CD4-positive, alpha-beta T cell treated with Interleukin-6 for 4 hours (primary cell): Measurements from ENCODE around the gene SPNS2.
"Not testable (repeated sequence)": the region's sequence is repeated elsewhere in the genome, so short reads cannot be mapped to it uniquely, and the experiment has no call there.

Experiments used
- DNase-seq: peaks from one replicate; pipeline ENCODE4 v3.0.0-alpha.2; 2020; ENCODE audit warnings: mixed read lengths

Gene SPNS2

GRCh38 chr17:4576729-4577322 lies 78.1 kb downstream of the SPNS2 start:
- no peak for DNase-seq

- no peak for DNase-seq
Observed at GRCh38 chr17:4577386-4577993, 78.8 kb downstream of the SPNS2 start.

DNA sequence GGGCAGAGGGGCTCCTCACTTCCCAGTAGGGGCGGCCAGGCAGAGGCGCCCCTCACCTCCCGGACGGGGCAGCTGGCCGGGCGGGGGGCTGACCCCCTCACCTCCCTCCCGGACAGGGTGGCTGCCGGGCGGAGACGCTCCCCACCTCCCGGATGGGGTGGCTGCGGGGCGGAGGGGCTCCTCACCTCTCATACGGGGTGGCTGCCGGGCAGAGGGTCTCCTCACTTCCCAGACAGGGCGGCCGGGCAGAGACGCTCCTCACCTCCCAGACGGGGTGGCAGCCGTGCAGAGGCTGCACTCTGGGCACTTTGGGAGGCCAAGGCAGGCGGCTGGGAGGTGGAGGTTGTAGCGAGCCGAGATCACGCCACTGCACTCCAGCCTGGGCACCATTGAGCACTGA lies 79.7 kb downstream of the SPNS2 start:
- DNase-seq = not testable (repeated sequence)

DNA sequence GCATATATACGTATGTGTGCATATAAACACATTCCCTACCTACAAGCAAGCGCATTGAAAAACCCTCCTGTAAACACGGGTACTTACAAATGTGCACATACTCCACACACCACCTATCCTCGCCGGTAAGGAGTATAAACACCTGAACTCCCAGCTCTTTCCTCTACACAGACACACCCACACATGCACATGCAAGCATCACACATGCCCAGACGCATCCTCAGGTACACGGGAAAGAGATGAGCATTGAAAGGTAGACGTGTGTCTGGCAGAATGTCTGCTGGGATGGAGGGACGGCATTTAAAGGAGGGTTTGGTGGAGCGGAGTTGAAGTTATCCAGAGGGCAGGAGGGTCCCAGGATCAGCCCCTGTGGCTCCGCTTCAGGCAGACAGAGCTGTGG lies 81.0 kb downstream of the SPNS2 start:
- no peak for DNase-seq

DNA sequence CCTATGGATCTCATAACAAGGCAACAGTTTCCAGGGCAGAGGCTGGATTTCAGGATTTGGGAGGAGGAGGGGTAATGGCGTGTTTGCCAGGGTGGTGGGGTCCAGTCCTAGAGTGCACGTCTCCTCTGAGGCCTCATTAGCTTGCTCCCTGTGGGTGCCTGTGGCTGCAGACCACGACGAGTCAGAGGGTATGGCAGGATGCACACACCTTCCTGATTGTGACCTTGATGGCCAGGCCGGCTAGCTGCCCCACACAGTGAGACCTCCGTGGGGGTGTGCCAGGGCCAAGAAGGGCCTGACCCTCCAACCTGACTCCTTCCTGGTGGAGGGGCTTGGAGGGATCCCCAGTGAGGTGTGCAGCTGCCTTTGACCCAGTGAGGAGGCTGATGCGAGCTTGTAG lies 81.6 kb downstream of the SPNS2 start:
- no peak for DNase-seq

GRCh38 chr17:4582101-4582501 lies 83.4 kb downstream of the SPNS2 start:
- no peak for DNase-seq

- DNase-seq = no peak
Observed at GRCh38 chr17:4582691-4583090, 84.0 kb downstream of the SPNS2 start.

DNA sequence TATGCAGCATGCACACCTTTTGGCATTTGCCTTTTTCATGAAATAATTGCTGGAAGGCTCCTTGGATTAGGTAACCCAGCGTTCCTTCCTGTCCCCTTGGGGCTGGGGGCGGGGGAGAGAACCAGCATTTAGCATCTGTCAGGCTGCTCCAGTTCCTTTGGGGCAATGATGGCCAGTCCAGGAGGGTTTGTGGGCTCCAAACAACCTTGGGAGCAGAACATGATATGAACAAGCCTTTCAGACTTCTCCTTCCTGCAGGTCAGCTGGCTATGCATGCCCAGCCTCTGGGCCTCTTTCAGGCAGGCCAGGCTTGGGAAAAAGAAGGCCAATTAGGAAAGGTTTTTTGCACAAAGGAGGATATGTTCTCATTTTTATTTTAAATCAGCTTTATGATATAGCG lies 84.5 kb downstream of the SPNS2 start:
- no peak for DNase-seq

DNA sequence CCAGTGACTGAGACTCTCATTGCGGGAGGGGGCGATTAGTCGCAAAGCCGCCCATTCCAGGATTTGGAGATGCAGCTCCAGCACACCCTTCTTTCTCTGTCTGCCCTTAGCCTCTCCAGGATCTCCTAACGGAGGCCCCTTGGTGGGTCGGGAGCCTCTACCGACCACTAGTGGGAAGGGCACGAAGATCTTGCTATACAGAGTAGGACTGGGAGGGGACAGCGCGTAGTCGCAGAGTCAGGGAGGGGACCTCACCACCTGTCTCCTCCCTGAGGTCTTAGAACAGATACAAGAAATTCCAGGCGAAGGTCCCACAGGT lies 85.1 kb downstream of the SPNS2 start:
- DNase-seq = peak; percentile 9

DNA sequence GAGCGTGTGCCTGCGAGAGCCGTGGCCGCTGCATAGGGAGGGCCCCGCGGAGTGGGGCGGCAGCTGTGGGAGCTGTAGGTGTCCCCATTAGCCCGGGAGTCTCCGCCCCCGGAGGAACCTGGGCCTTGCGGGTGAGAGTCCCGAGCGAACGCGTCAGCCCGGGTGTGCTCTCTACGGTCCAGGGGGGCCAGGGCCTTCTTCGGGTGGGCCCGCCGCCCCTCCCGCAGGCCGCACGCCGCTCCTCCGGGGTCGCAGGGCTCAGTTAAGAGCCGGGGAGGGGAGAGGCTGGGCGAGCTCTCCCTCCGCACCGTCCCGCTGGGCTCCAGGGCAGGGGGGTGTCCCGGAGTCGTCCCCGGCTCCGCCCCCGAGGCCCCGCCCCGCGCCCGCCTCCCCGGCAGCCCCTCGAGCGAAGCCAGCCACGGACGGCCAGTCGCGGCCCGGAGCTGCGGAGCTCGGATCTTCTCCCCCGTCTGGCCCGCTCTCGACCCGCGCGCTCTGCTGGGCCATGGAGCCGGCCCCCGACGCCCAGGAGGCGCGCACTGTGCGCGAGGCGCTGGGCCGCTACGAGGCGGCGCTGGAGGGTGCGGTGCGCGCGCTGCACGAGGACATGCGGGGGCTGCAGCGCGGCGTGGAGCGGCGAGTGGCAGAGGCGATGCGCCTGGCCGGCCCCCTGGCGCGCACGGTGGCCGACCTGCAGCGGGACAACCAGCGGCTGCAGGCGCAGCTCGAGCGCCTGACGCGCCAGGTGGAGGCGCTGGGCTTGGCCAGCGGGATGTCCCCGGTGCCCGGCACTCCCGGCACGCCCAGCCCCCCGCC lies 85.6 kb downstream of the SPNS2 start, which contains the start of gene SMTNL2:
Gene SMTNL2 (plus strand): TSS at position 429 of the 816 bp plus-strand sequence. CDS start 77 bp downstream, at position 506.
- DNase-seq = peak; percentile 22

DNA sequence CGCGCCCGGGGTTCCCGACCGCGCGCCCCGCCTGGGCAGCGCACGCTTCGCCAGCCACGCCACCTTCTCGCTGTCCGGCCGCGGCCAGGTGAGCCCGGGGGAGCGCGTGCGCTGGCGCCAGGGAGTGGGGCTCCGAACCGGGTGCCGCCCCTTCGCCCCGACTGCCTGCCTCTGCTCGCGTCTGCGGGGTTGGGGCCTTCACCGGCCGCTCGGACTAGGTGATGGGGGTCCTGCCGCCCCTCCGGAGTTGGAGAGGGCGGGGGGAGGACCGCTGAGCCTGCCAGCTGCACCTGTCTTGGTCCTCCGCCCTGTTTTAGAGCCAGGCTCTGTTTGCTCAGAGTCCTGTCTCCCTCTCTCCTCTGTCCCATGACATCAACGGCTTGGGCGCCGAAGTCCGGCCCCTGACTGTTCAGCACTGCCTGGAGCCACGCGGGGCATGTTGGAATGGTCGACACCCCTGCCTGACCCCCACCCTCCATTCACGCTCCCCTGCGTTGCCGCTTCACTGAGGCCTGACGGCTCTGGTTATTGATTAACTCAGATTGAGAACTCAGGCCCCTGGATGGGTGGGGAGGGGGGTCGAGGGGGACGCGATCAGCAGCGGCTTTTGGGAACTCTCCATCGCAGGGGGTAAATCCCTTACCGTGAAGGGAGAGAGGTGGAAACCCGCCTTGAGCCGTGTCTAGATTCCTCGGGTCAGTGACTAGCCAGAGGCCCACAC lies 86.4 kb downstream of the SPNS2 start:
- no peak for DNase-seq

GRCh38 chr17:4585638-4585994 lies 86.9 kb downstream of the SPNS2 start:
- no peak for DNase-seq

GRCh38 chr17:4586043-4586442 lies 87.4 kb downstream of the SPNS2 start:
- DNase-seq = no peak

DNA sequence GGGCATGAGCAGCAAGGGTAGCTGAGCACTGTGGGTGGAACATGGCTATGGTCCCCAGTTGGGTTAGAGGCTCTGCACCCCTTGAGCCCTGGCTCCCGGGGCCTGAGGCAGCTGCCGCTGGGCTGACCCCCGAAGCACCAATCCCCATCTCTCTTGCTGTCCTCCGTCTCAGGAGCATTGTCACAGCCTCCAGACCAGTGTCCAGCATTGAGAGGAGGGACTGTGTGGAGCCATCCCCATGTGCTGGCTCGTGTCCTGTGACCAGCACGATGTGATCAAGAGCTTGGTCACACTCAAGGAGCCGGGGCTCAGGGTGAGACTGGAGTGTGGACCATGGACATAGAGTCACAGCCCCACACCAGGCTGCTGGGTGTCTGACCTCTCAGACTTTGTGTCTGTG lies 88.5 kb downstream of the SPNS2 start:
- DNase-seq = no peak

- DNase-seq = no peak
Observed at GRCh38 chr17:4587803-4588202, 89.1 kb downstream of the SPNS2 start.

- DNase-seq = no peak
Observed at GRCh38 chr17:4588391-4588790, 89.7 kb downstream of the SPNS2 start.
